HCT116 (cell line): ENCODE data around the gene SLC22A4. TPM values are rescaled to one million over a fixed set of nuclear protein-coding genes. Genes with fewer than 3 reads are reported as not detected.

Experiments
- ATAC-seq: fragments of 200-7000 bp; cut with Tn5 transposase; 2 replicates; pipeline ENCODE4 v1.9.1; 2020; ENCODE audit warnings: mild to moderate bottlenecking, moderate library complexity
- BruUV-seq: library from RNA; stranded (reverse); fragments of 400-500 nt; replicated peaks from 2 replicates; lab custom pipeline; 2021; lab: Mats Ljungman, UMichigan
- CTCF ChIA-PET: fragments of 300-600 bp; sonication (Branson Sonifier 250); formaldehyde crosslinking; loops from one replicate; lab custom pipeline; 2021; ENCODE audit warnings: antibody characterized with exemption; lab: Charles Lee
- POLR2A ChIA-PET: fragments of 300-600, 350-600 bp; sonication (Branson Sonifier 250); formaldehyde crosslinking; loops from one replicate; lab custom pipeline; 2021; ENCODE audit warnings: antibody characterized with exemption; lab: Charles Lee
- RAD21 ChIA-PET, 2 experiments: fragments of 300-600 bp; sonication (Branson Sonifier 250); formaldehyde crosslinking; loops; one replicate each; lab custom pipeline; 2023; ENCODE audit warnings: low total read pairs in 2 of 2; ENCODE audit not compliant: uncharacterized antibody in 2 of 2, unreplicated experiment in 2 of 2, low non-redundant PET in 1 of 2; lab: Charles Lee
- DNase-seq: peaks from one replicate; pipeline ENCODE4 v3.0.0-alpha.2; 2010; ENCODE audit warnings: low read depth, low spot score
- H2AFZ ChIP-seq: fragments of 200-600 bp; shearing (Covaris generic), sonication (generic); 2 replicates; pipeline ENCODE4 v1.6.1; 2017; ENCODE audit warnings: low read depth, mixed run types, mixed read lengths, antibody characterized with exemption, low read length; ENCODE audit not compliant: poor library complexity, severe bottlenecking
- H3K27ac ChIP-seq: 2 replicates; pipeline ENCODE4 v1.5.1; 2012; ENCODE audit warnings: low read depth, low read length
- H3K27me3 ChIP-seq: fragments of 200-600 bp; sonication (generic); 2 replicates; pipeline ENCODE4 v1.6.1; 2016; ENCODE audit warnings: mixed run types, low read length, mixed read lengths; ENCODE audit not compliant: insufficient read depth
- H3K36me3 ChIP-seq, 2 experiments: fragments of 200-500 bp in 1 of 2; fragments of 200-600 bp in 1 of 2; sonication (Bioruptor generic) in 1 of 2; sonication (generic) in 1 of 2; 2 replicates each; pipeline versions ENCODE4 v1.5.1 to v1.6.1; 2014 to 2016; ENCODE audit warnings: low read length in 2 of 2, inconsistent platforms in 1 of 2, mixed read lengths in 1 of 2, mixed run types in 1 of 2; ENCODE audit not compliant: insufficient read depth in 2 of 2, control insufficient read depth in 1 of 2
- H3K4me1 ChIP-seq, 2 experiments: fragments of 200-600 bp in 1 of 2; sonication (generic) in 1 of 2; 2 replicates each; pipeline versions ENCODE4 v1.5.1 to v1.6.1; 2012 to 2017; ENCODE audit warnings: low read length in 2 of 2, inconsistent platforms in 1 of 2, mild to moderate bottlenecking in 1 of 2, mixed read lengths in 1 of 2, mixed run types in 1 of 2, moderate library complexity in 1 of 2; ENCODE audit not compliant: insufficient read depth in 2 of 2, control insufficient read depth in 1 of 2
- H3K4me2 ChIP-seq: fragments of 200-600 bp; sonication (generic); 2 replicates; pipeline ENCODE4 v1.6.1; 2017; ENCODE audit warnings: mixed run types, low read length, mixed read lengths
- H3K4me3 ChIP-seq, 2 experiments: fragments of 200-600 bp in 1 of 2; sonication (generic) in 1 of 2; replicated peaks in 1 of 2; 2 replicates each; pipeline ENCODE4 v1.5.1; 2011 to 2016; ENCODE audit warnings: low read length in 2 of 2, control low read depth in 1 of 2, low read depth in 1 of 2, mild to moderate bottlenecking in 1 of 2, mixed read lengths in 1 of 2, mixed run types in 1 of 2
- H3K79me2 ChIP-seq: fragments of 200-600 bp; sonication (generic); 2 replicates; pipeline ENCODE4 v1.6.1; 2017; ENCODE audit warnings: mild to moderate bottlenecking, mixed run types, low read length, moderate library complexity, mixed read lengths; ENCODE audit not compliant: insufficient read depth
- H3K9ac ChIP-seq: fragments of 200-600 bp; sonication (generic); 2 replicates; pipeline ENCODE4 v1.6.1; 2016; ENCODE audit warnings: low read length, mixed read lengths
- H3K9me2 ChIP-seq: fragments of 200-600 bp; sonication (generic), shearing (Covaris generic); 2 replicates; pipeline ENCODE4 v1.6.1; 2017; ENCODE audit warnings: mixed run types, mild to moderate bottlenecking, moderate library complexity; ENCODE audit not compliant: insufficient read depth
- H3K9me3 ChIP-seq, 2 experiments: fragments of 200-500 bp in 1 of 2; fragments of 200-600 bp in 1 of 2; sonication (Bioruptor generic) in 1 of 2; sonication (generic) in 1 of 2; 2 replicates each; pipeline ENCODE4 v1.6.1; 2014 to 2017; ENCODE audit warnings: low read length in 2 of 2, mixed read lengths in 2 of 2, inconsistent platforms in 1 of 2, low read depth in 1 of 2, mild to moderate bottlenecking in 1 of 2, mixed run types in 1 of 2, moderate library complexity in 1 of 2; ENCODE audit not compliant: control insufficient read depth in 1 of 2, insufficient read depth in 1 of 2
- H4K20me1 ChIP-seq: fragments of 200-600 bp; sonication (generic), shearing (Covaris generic); 2 replicates; pipeline ENCODE4 v1.6.1; 2017; ENCODE audit warnings: mixed run types, mild to moderate bottlenecking, moderate library complexity; ENCODE audit not compliant: insufficient read depth
- EZH2 ChIP-seq: fragments of 200-600 bp; sonication (generic); IDR thresholded peaks from 2 replicates; pipeline ENCODE4 v1.6.1; 2017; ENCODE audit warnings: antibody characterized with exemption, mixed run types
- JUND ChIP-seq: IDR thresholded peaks from 2 replicates; pipeline ENCODE4 v1.6.1; 2012
- intact Hi-C: fragments of 100-400 bp; cut with micrococcal nuclease; formaldehyde crosslinking; loops from 2 replicates; pipeline ENCODE4 v1.10.0; 2022
- total RNA-seq: library from RNA; stranded (reverse); gene quantifications from one replicate; pipeline ENCODE4 v1.2.1, GENCODE V29; 2021; ENCODE audit not compliant: unreplicated experiment
- TF ChIP-seq, protein P1 (sequence below): IDR thresholded peaks from 2 replicates; pipeline ENCODE4 v1.6.1; 2012; ENCODE audit warnings: low read depth
- TF ChIP-seq, protein P2 (sequence below): IDR thresholded peaks from 2 replicates; pipeline ENCODE4 v1.6.1; 2012
- TF ChIP-seq, protein P3 (sequence below): IDR thresholded peaks from 2 replicates; pipeline ENCODE4 v1.6.1; 2011; ENCODE audit warnings: mild to moderate bottlenecking, low read length, moderate library complexity; ENCODE audit not compliant: insufficient replicate concordance; ENCODE audit errors: extremely low read depth

The SLC22A4 gene
- total RNA-seq, 1 experiment from 2014 or later = 0.59 TPM

DNA sequence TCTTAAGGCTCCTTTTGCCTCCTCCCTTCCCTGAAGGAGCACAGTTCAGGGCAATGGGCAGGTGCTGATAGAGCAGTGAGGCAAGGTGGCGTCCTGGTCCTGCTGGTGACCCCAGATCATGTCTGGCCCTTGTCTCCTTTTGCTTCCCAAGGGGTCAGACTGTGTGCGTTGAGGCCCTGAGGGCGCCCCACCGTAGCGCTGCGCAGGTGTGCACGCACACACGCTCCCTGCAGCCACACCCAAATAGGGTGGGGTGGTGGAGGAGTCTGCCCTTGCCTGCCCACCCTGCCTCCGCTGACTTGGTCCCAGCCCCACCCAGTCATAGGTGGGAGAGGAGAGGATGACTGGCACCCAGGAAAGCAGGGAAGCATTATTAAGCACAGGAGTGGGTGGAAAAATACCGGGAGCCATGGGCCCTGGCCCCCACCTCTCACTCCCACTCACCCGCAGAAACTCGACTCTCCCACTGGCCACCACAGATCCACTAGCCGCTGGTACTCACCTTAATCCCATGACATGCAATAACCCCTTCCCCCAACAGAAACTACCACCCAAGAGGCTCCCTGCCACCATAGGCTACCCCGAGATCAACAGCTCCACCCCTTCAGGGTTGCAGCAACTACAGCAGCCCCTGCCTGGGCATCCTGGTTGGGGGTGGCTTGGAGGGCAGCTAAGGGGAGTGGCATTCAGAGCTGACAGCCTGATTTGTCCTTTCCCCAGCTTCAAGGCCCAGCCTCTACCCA is 20.0 kb upstream of the SLC22A4 start:
- Histone ChIP-seq H3K4me3 (no peak overlapping the region), H3K4me1 (peaks cover 0 to 15% of the 10 kb centered on the region in 2 experiments; a peak in 2 of 4 replicates), H2AFZ (peak overlapping the region; percentile 93), H4K20me1 (no peaks in the 10 kb centered on the region), H3K9me3 (no peaks in the 10 kb centered on the region), H3K4me2 (no peak overlapping the region), H3K27ac (no peak overlapping the region), H3K27me3 (no peaks in the 10 kb centered on the region), H3K79me2 (no peaks in the 10 kb centered on the region), H3K9me2 (no peaks in the 10 kb centered on the region), H3K36me3 (no peaks in the 10 kb centered on the region), H3K9ac (no peak overlapping the region)
- TF ChIP-seq JUND (no peak), EZH2 (no peak)
- TF ChIP-seq, protein P1, sequence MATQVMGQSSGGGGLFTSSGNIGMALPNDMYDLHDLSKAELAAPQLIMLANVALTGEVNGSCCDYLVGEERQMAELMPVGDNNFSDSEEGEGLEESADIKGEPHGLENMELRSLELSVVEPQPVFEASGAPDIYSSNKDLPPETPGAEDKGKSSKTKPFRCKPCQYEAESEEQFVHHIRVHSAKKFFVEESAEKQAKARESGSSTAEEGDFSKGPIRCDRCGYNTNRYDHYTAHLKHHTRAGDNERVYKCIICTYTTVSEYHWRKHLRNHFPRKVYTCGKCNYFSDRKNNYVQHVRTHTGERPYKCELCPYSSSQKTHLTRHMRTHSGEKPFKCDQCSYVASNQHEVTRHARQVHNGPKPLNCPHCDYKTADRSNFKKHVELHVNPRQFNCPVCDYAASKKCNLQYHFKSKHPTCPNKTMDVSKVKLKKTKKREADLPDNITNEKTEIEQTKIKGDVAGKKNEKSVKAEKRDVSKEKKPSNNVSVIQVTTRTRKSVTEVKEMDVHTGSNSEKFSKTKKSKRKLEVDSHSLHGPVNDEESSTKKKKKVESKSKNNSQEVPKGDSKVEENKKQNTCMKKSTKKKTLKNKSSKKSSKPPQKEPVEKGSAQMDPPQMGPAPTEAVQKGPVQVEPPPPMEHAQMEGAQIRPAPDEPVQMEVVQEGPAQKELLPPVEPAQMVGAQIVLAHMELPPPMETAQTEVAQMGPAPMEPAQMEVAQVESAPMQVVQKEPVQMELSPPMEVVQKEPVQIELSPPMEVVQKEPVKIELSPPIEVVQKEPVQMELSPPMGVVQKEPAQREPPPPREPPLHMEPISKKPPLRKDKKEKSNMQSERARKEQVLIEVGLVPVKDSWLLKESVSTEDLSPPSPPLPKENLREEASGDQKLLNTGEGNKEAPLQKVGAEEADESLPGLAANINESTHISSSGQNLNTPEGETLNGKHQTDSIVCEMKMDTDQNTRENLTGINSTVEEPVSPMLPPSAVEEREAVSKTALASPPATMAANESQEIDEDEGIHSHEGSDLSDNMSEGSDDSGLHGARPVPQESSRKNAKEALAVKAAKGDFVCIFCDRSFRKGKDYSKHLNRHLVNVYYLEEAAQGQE = no peak
- TF ChIP-seq, protein P2, sequence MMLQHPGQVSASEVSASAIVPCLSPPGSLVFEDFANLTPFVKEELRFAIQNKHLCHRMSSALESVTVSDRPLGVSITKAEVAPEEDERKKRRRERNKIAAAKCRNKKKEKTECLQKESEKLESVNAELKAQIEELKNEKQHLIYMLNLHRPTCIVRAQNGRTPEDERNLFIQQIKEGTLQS = no peak
- TF ChIP-seq, protein P3, sequence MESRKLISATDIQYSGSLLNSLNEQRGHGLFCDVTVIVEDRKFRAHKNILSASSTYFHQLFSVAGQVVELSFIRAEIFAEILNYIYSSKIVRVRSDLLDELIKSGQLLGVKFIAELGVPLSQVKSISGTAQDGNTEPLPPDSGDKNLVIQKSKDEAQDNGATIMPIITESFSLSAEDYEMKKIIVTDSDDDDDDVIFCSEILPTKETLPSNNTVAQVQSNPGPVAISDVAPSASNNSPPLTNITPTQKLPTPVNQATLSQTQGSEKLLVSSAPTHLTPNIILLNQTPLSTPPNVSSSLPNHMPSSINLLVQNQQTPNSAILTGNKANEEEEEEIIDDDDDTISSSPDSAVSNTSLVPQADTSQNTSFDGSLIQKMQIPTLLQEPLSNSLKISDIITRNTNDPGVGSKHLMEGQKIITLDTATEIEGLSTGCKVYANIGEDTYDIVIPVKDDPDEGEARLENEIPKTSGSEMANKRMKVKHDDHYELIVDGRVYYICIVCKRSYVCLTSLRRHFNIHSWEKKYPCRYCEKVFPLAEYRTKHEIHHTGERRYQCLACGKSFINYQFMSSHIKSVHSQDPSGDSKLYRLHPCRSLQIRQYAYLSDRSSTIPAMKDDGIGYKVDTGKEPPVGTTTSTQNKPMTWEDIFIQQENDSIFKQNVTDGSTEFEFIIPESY = no peak
- ChIA-PET CTCF (no interaction called here), RAD21 (no interaction called here), POLR2A (no interaction called here)
- no TSS peak for BruUV-seq
- DNase-seq = no peak
- ATAC-seq = no peak
- intact Hi-C loops = loop anchor here (10.0 kb wide), 1 partner anchor 209 kb away; the partner anchor contains the start of gene IL3
